ENCODE results near the gene RBM4. TPM values are rescaled to one million over a fixed set of nuclear protein-coding genes. Genes with fewer than 3 reads are reported as not detected.

The RBM4 gene
- polyA plus RNA-seq, 3 donors = 112 to 153 (median 153) TPM

GRCh38 chr11:66589996-66590675 lies 48.4 kb upstream of the RBM4 start:
- no peaks in the 10 kb centered on the region for H3K36me3 ChIP-seq (replicated peaks in 1 of 2; ENCODE audit: control insufficient read depth in 1 of 2, insufficient read depth in 2 of 2, low read length in 2 of 2)
- peaks cover 13% of the 10 kb centered on the region for H3K79me2 ChIP-seq (ENCODE audit: insufficient read depth, low read length)
- H3K9me3 ChIP-seq (replicated peaks in 1 of 2; ENCODE audit: control insufficient read depth in 1 of 2, insufficient read depth in 1 of 2, low read length in 2 of 2) = no peaks in the 10 kb centered on the region
- H3K27ac ChIP-seq (ENCODE audit: low read depth in 1 of 2, low read length in 2 of 2) = no peak overlapping the region
- Mint-ChIP-seq H3K9me3 (peaks cover 0 to 9% (median 0%) of the 10 kb centered on the region in 7 donors), H3K27me3 (ENCODE audit: low read depth in 3 of 3) (peaks cover 0 to 6% (median 2%) of the 10 kb centered on the region in 3 donors), H3K27ac (no peak overlapping the region), H3K36me3 (peaks cover 0 to 5% of the 10 kb centered on the region in 2 donors), H3K4me1 (peaks cover 20% of the 10 kb centered on the region), H3K4me3 (no peak overlapping the region)
- H3K27me3 ChIP-seq (ENCODE audit: control insufficient read depth in 2 of 2, insufficient read depth in 2 of 2, low read length in 2 of 2) = no peaks in the 10 kb centered on the region
- no peak for TF ChIP-seq CTCF (IDR thresholded peaks at IDR 0.05)
- no peak overlapping the region for H3K4me2 ChIP-seq (replicated peaks; ENCODE audit: extremely low read depth, low read length, poor library complexity, severe bottlenecking)
- H3K9ac ChIP-seq (ENCODE audit: insufficient read depth, low read length, poor library complexity, severe bottlenecking) = no peak overlapping the region
- DNase-seq = no peak
- no CpG with 5 or more reads among the region's 7 CpGs for WGBS (ENCODE audit: insufficient coverage)
- no peak overlapping the region for H3K4me3 ChIP-seq (replicated peaks in 1 of 3; ENCODE audit: low read depth in 2 of 3, low read length in 3 of 3)
- H4K20me1 ChIP-seq (ENCODE audit: insufficient read depth, low read length) = no peaks in the 10 kb centered on the region
- intact Hi-C loops (cut with micrococcal nuclease) = loop anchor here (5.0 to 10.0 kb wide), 2 partner anchors 87 to 245 kb away; partner anchors contain the start of gene RBM4B (in 1 of the 2)
- H2AFZ ChIP-seq (ENCODE audit: insufficient read depth, low read depth, low read length, poor library complexity, severe bottlenecking) = no peak overlapping the region
- H3K4me1 ChIP-seq (ENCODE audit: control insufficient read depth in 1 of 2, insufficient read depth in 2 of 2, low read length in 2 of 2) = peaks cover 14 to 27% of the 10 kb centered on the region in 2 donors

- H3K9me3 ChIP-seq (replicated peaks in 1 of 2; ENCODE audit: control insufficient read depth in 1 of 2, insufficient read depth in 1 of 2, low read length in 2 of 2) = no peaks in the 10 kb centered on the region
- no peak overlapping the region for H3K9ac ChIP-seq (ENCODE audit: insufficient read depth, low read length, poor library complexity, severe bottlenecking)
- H3K27ac ChIP-seq (ENCODE audit: low read depth in 1 of 2, low read length in 2 of 2) = no peak overlapping the region
- H3K27ac Mint-ChIP-seq = peak overlapping the region in 1 of 7 donors; percentile 11
- no peaks in the 10 kb centered on the region for H3K27me3 ChIP-seq (ENCODE audit: control insufficient read depth in 2 of 2, insufficient read depth in 2 of 2, low read length in 2 of 2)
- intact Hi-C loops (cut with micrococcal nuclease) = loop anchor here in 1 of 2 donors (5.0 kb wide), 1 partner anchor 86 kb away; the partner anchor contains the start of gene RBM4B
- peaks cover 0 to 7% (median 0%) of the 10 kb centered on the region in 3 donors for H3K27me3 Mint-ChIP-seq (ENCODE audit: low read depth in 3 of 3)
- H3K79me2 ChIP-seq (ENCODE audit: insufficient read depth, low read length) = peaks cover 13% of the 10 kb centered on the region
- peaks cover 0 to 9% (median 0%) of the 10 kb centered on the region in 7 donors for H3K9me3 Mint-ChIP-seq
- TF ChIP-seq CTCF (IDR thresholded peaks at IDR 0.05) = no peak
- no peaks in the 10 kb centered on the region for H4K20me1 ChIP-seq (ENCODE audit: insufficient read depth, low read length)
- no peak for DNase-seq
- no peaks in the 10 kb centered on the region for H3K36me3 ChIP-seq (replicated peaks in 1 of 2; ENCODE audit: control insufficient read depth in 1 of 2, insufficient read depth in 2 of 2, low read length in 2 of 2)
- no peak overlapping the region for H3K4me3 Mint-ChIP-seq
- H3K4me1 Mint-ChIP-seq = peaks cover 26% of the 10 kb centered on the region
- H3K4me1 ChIP-seq (ENCODE audit: control insufficient read depth in 1 of 2, insufficient read depth in 2 of 2, low read length in 2 of 2) = peaks cover 14 to 35% of the 10 kb centered on the region in 2 donors
- 100% methylated on average over 1 of the region's 2 CpGs for WGBS (ENCODE audit: insufficient coverage)
- H2AFZ ChIP-seq (ENCODE audit: insufficient read depth, low read depth, low read length, poor library complexity, severe bottlenecking) = no peak overlapping the region
- no peak overlapping the region for H3K4me3 ChIP-seq (replicated peaks in 1 of 3; ENCODE audit: low read depth in 2 of 3, low read length in 3 of 3)
- H3K4me2 ChIP-seq (replicated peaks; ENCODE audit: extremely low read depth, low read length, poor library complexity, severe bottlenecking) = no peak overlapping the region
- H3K36me3 Mint-ChIP-seq = peaks cover 0 to 9% of the 10 kb centered on the region in 2 donors
Measured at GRCh38 chr11:66591175-66591574, 47.3 kb upstream of the RBM4 start.

Data from CD14-positive monocyte (primary cell).